Ishikawa (cell line): ENCODE results near the gene HES7.

Experiments used
- CEBPB ChIP-seq: IDR thresholded peaks from 2 replicates; pipeline ENCODE4 v1.6.1; 2012
- EP300 ChIP-seq: IDR thresholded peaks from 2 replicates; pipeline ENCODE4 v1.6.1; 2012; ENCODE audit warnings: borderline replicate concordance
- FOXM1 ChIP-seq: IDR thresholded peaks from 2 replicates; pipeline ENCODE4 v1.6.1; 2012; ENCODE audit warnings: low read depth, borderline replicate concordance
- MAX ChIP-seq: IDR thresholded peaks from 2 replicates; pipeline ENCODE4 v1.6.1; 2012
- RAD21 ChIP-seq: IDR thresholded peaks from 2 replicates; pipeline ENCODE4 v1.6.1; 2012; ENCODE audit warnings: low read depth
- REST ChIP-seq: IDR thresholded peaks from 2 replicates; pipeline ENCODE4 v1.6.1; 2012; ENCODE audit warnings: low read depth, mild to moderate bottlenecking
- TAF1 ChIP-seq: IDR thresholded peaks from 2 replicates; pipeline ENCODE4 v1.6.1; 2012; ENCODE audit warnings: low read depth, mild to moderate bottlenecking
- TCF12 ChIP-seq: IDR thresholded peaks from 2 replicates; pipeline ENCODE4 v1.6.1; 2012; ENCODE audit warnings: low read depth
- YY1 ChIP-seq: IDR thresholded peaks from 2 replicates; pipeline ENCODE4 v1.6.1; 2012; ENCODE audit warnings: low read depth

GRCh38 chr17:8141045-8141444 lies 17.1 kb upstream of the HES7 start:
- no peak for TF ChIP-seq RAD21
- no peak for TF ChIP-seq YY1
- no peak for TF ChIP-seq REST
- TF ChIP-seq TCF12 = no peak
- TF ChIP-seq EP300 = no peak
- no peak for TF ChIP-seq CEBPB
- no peak for TF ChIP-seq MAX
- no peak for TF ChIP-seq FOXM1
- TF ChIP-seq TAF1 = no peak
